NCI-H2196 (cell line): Measurements from ENCODE around the gene FLT1.

Experiments
- DNase-seq: peaks from one replicate; lab custom pipeline; 2025; ENCODE audit not compliant: unreplicated experiment; lab: John Stamatoyannopoulos, UW

Gene FLT1, protein sequence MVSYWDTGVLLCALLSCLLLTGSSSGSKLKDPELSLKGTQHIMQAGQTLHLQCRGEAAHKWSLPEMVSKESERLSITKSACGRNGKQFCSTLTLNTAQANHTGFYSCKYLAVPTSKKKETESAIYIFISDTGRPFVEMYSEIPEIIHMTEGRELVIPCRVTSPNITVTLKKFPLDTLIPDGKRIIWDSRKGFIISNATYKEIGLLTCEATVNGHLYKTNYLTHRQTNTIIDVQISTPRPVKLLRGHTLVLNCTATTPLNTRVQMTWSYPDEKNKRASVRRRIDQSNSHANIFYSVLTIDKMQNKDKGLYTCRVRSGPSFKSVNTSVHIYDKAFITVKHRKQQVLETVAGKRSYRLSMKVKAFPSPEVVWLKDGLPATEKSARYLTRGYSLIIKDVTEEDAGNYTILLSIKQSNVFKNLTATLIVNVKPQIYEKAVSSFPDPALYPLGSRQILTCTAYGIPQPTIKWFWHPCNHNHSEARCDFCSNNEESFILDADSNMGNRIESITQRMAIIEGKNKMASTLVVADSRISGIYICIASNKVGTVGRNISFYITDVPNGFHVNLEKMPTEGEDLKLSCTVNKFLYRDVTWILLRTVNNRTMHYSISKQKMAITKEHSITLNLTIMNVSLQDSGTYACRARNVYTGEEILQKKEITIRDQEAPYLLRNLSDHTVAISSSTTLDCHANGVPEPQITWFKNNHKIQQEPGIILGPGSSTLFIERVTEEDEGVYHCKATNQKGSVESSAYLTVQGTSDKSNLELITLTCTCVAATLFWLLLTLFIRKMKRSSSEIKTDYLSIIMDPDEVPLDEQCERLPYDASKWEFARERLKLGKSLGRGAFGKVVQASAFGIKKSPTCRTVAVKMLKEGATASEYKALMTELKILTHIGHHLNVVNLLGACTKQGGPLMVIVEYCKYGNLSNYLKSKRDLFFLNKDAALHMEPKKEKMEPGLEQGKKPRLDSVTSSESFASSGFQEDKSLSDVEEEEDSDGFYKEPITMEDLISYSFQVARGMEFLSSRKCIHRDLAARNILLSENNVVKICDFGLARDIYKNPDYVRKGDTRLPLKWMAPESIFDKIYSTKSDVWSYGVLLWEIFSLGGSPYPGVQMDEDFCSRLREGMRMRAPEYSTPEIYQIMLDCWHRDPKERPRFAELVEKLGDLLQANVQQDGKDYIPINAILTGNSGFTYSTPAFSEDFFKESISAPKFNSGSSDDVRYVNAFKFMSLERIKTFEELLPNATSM (N-terminal part only)

DNA sequence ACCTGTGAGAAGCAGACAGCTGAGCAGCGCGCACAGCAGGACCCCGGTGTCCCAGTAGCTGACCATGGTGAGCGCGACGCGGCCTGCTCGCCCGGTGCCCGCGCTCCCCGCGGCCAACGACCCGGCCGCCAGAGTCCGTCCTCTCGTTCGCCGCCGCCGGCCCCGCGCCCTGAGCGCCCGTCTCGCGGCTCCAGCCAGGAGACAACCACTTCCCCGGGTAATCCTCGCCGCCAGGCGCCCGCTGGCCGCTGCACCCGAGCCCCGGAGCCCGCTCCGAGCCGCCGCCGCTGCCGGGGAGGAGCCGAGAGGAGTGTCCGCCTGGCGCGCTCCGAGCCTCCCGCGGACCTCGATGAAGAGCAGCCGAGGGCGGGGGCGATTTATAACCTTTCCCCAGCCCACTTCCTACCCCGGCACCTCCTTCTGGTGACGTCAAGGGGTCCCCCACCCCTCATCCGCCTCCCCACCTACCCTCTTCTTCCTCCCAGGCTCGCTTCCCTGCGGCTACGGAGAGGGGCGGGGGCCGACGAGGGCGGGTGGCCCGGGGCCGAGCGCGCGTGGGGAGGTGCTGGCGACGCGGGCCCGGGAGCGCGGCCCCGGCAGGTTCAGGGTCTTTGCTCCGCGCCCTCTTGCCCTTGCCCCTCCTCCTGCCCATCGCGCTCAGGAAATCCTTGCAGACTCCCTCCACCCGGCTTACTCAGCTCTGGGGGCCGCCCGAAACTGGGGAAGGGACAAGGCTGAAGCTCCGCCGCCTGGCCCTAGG, at the start of gene FLT1:
FLT1 (minus strand) TSS at position 351 of the 760 bp plus-strand sequence; CDS start at position 66, 285 bp downstream.
- no peak for DNase-seq

GRCh38 chr13:28544026-28544425, 49.1 kb upstream of the FLT1 start:
- no peak for DNase-seq

GRCh38 chr13:28542804-28543203, 47.9 kb upstream of the FLT1 start:
- DNase-seq = no peak

DNA sequence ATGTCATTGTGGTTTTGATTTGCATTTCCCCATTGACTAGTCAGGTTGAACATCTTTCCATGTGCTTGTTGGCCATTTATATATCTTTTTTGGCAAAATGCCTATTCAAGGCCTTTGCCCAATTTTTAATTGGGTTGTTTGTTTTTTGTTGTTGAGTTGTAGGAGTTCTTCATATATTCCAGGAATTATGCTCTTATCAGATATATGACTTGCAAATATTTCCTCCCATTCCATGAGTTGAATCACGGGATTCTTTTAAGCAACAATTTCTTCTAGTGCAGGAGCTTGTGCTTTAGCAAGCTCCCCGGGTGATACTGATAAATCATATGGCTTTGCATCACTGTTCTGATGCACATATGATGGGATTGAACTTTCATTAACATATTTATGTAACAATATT, 47.0 kb upstream of the FLT1 start:
- no peak for DNase-seq

GRCh38 chr13:28540612-28541011, 45.7 kb upstream of the FLT1 start:
- no peak for DNase-seq

DNA sequence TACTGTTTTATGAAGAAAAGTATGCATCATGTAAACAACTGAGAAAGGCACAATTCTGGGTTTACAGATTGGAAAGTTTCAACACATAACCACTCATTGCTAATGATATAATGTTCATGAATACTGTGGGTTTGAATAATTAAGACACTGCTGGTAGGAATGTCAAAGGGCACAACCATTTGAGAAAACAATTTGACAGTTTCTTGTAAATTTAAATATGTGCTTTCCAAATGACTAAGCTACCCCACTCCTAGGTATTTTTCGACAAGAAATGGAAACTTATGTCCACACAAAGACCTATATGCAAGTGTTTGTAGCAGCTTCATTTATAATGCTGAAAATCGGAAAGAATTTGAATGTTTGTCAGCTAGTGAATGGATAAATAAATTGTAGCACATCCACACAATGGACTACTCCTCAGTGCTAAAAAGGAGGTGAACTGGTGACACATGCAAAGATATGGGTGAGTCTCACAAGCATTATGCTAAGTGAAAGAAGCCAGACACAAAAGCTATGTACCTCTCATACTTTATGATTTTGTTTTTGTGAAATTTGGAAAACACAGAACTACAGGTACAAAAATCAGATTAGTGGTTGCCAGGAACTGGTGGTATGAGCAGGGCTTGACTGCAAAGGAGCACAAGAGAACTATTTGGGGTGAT, 44.8 kb upstream of the FLT1 start:
- no peak for DNase-seq

GRCh38 chr13:28538932-28539331, 44.0 kb upstream of the FLT1 start:
- DNase-seq = no peak

GRCh38 chr13:28537171-28537570, 42.2 kb upstream of the FLT1 start:
- no peak for DNase-seq

GRCh38 chr13:28536371-28536770, 41.4 kb upstream of the FLT1 start:
- no peak for DNase-seq

DNA sequence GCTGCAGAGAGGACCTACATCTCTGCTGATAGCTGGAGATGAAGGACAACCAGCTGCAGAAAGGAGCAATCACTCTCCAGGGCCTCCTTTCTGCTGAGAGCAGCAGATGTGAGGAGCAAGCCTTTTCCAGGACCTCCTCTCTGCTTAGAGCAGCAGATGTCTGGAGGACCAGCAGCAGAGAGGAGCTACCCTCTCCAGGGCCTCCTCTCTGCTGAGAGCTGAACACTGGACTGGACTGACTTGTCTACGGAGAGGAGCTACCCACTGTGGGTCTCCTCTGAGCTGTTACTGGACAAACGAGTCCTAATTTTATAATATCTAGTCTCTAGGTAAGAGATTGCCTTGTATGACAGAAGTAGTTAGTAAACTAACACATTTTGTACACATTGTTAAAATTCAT, 40.8 kb upstream of the FLT1 start:
- DNase-seq = no peak

DNA sequence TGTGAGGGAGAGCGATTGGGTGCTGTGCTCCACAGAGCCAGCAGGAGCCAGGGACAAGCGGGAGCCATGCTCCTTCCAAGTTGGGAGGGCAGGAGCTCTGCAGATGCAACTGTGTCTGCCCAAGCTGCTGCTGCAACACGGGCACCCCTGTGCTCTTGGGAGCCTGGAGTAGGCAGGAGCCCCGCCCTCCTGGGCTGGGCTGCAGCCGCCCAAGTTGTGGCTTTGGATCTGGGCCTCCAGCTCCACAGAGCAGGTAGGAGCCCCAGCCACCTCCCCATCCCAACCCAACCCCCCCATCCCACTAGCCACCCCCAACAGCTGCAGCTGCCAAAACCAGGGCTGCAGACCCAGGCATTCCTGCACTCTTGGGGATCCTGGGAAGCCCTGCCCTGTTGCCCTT, 39.9 kb upstream of the FLT1 start:
- DNase-seq = no peak

- no peak for DNase-seq
Observed at GRCh38 chr13:28534210-28534609, 39.3 kb upstream of the FLT1 start.

GRCh38 chr13:28533441-28534166, 38.7 kb upstream of the FLT1 start:
- DNase-seq = no peak

GRCh38 chr13:28533125-28533436, 38.2 kb upstream of the FLT1 start:
- DNase-seq = no peak

DNA sequence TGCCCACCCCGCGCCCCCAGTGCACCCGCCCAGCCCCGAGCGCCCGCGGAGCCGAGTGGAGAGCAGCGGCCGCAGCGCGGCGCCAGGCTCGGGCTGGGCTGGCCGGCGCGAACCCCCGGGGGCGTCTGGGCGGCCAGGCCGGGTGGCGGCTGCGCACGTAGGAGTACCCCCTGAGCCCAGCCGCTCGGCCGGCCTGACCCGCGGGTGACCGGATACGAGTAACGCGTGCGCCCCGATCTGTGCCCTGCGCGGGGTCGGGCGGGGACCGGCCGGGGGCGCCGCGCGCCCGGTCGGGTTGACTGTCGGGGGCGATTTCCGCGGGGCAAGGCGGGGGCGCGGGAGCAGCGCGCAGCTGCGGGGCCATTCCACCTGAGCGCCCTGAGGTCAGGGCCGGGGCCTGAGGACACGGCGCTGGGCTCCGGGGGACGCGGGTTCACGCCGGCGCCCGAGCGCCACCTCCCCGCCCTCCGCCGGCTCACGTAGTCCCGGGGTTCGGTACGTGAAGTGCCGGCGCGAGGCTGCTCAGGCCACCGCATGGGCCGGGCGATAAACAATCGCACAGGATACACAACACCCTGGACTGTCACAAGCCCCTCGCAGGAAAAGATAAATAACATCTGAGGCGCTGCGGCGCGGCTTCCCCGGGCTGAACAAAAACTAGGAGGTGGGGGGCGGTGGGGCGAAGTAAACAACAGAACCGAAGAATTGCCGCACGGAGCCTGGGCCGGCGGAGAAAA, 37.6 kb upstream of the FLT1 start:
- DNase-seq = no peak

DNA sequence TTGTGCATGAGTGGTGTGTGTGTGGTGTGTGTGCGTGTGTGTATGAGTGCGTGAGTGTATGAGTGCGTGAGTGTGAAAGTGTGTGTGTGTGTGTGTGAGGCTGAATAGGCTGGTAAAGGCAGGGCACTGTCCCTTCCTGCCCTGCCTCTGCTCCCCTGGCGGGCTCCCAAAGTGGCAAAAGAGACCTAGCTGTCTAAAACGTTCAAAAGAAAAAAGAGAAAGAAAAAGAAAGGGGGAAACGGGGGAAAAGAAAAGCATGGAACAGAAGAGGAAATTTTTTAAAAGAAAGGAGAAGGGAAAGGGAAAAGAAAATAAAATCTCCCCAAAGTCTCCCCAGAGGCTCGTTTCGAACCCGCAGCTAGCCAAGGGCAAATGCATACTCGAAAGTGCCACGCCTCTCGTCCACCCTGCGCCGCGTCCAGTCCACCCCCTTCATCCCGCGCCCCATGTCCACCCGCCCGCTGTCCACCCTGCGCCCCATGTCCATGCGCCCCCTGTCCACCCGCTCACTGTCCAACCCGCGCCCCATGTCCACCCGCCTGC, 37.0 kb upstream of the FLT1 start:
- no peak for DNase-seq

DNA sequence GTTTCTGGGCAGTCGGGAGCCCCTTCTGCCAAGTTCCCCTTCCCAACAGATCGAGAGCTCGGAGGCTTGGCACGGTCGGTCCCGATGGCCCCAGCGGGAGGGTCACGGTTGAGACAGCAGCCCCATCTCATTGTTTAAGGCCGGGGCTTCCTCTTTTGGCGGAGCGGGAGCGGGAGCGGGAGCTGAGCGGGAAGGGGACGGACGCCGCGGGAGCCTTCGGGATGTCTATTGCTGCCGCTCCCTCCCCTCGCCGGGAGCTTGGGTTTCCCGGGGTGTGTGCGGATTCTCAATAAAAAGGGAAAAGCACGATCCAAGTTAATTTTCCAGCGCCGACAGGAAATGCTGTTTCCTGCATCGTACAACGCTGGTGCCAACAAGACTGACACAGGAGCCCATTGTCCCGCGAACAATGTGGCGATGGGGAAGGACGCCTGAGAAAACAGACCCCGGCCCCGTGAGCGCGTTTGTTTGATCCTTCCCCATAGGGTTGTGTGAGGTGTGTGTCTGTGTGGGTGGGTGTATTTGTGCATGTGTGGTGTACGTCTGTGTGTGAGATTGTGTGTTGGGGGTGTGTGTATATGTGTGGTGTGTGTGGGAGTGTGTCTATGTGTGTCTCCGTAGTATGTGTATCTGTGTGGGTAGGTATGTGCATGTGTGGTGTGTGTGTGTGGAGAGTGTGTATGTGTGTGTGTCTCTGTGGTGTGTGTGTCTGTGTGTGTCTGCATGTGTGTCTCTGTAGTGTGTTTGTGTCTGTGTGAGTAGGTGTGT, 36.3 kb upstream of the FLT1 start:
- DNase-seq = peak; percentile 4

GRCh38 chr13:28530729-28531076, 35.8 kb upstream of the FLT1 start:
- DNase-seq = no peak
